Activated B cell treated with CpG ODN at 0.5 μM for 24 hours (primary cell): ENCODE data around the gene POU6F1. TPM values are rescaled to one million over a fixed set of nuclear protein-coding genes. Genes with fewer than 3 reads are reported as not detected.

ENCODE experiments used
- ATAC-seq: fragments of 200-7000 bp; cut with Tn5 transposase; one replicate; pipeline ENCODE4 v1.10.0; 2021; ENCODE audit warnings: low read depth, mild to moderate bottlenecking, moderate library complexity
- CTCF ChIA-PET: fragments of 350-600 bp; sonication (Branson Sonifier 250); formaldehyde crosslinking; loops from one replicate; lab custom pipeline; 2021; ENCODE audit warnings: antibody characterized with exemption; lab: Charles Lee
- POLR2A ChIA-PET: fragments of 350-600 bp; sonication (Branson Sonifier 250); formaldehyde crosslinking; loops from one replicate; lab custom pipeline; 2021; ENCODE audit warnings: antibody characterized with exemption; lab: Charles Lee
- DNase-seq: peaks from one replicate; pipeline ENCODE4 v3.0.0; 2022
- H3K27ac Mint-ChIP-seq: one replicate; pipeline ENCODE4 v1.8.0; 2020; ENCODE audit warnings: mixed read lengths
- H3K27me3 Mint-ChIP-seq: one replicate; pipeline ENCODE4 v1.8.0; 2021; ENCODE audit warnings: mixed read lengths
- H3K36me3 Mint-ChIP-seq: one replicate; pipeline ENCODE4 v1.8.0; 2021; ENCODE audit warnings: low read depth, mixed read lengths
- H3K4me1 Mint-ChIP-seq: one replicate; pipeline ENCODE4 v1.8.0; 2021; ENCODE audit warnings: mixed read lengths
- H3K4me3 Mint-ChIP-seq: one replicate; pipeline ENCODE4 v1.8.0; 2020; ENCODE audit warnings: mild to moderate bottlenecking, mixed read lengths
- H3K9me3 Mint-ChIP-seq: one replicate; pipeline ENCODE4 v1.8.0; 2020; ENCODE audit warnings: mixed read lengths
- CTCF ChIP-seq: fragments of 200-600 bp; IDR thresholded peaks from one replicate; pipeline ENCODE4 v1.8.0; 2022; ENCODE audit warnings: antibody characterized with exemption, mild to moderate bottlenecking
- intact Hi-C: fragments of 100-400 bp; cut with micrococcal nuclease; formaldehyde crosslinking; loops from one replicate; pipeline ENCODE4 v1.15.1; 2024
- total RNA-seq: library from RNA; stranded (reverse); gene quantifications from 2 replicates; pipeline ENCODE4 v1.2.3, GENCODE V29; 2022

Gene POU6F1
- total RNA-seq, 1 donor from 2014 or later: 26.2 TPM

GRCh38 chr12:51242120-51242519 lies 24.3 kb upstream of the POU6F1 start:
- Mint-ChIP-seq H3K9me3 (no peaks in the 10 kb centered on the region), H3K36me3 (peaks cover 64% of the 10 kb centered on the region), H3K4me3 (peak overlapping the region; percentile 53), H3K4me1 (peaks cover 63% of the 10 kb centered on the region), H3K27me3 (no peaks in the 10 kb centered on the region), H3K27ac (no peak overlapping the region)
- ChIA-PET CTCF (interaction anchor here (1.0 kb wide), 1 partner anchor 24 kb away, joined by 3 read pairs; the partner anchor contains the start of gene POU6F1), POLR2A (interaction anchor here (0.8 to 6.0 kb wide), 2 partner anchors 25 to 150 kb away, joined by 3 to 198 read pairs; partner anchors contain the start of gene POU6F1)
- ATAC-seq (no peak), DNase-seq (no peak)
- no peak for TF ChIP-seq CTCF
- intact Hi-C loops: no loop called here

GRCh38 chr12:51240971-51241370 lies 23.1 kb upstream of the POU6F1 start:
- Mint-ChIP-seq H3K9me3 (no peaks in the 10 kb centered on the region), H3K27ac (peak overlapping the region; percentile 100), H3K36me3 (peaks cover 60% of the 10 kb centered on the region), H3K27me3 (no peaks in the 10 kb centered on the region), H3K4me1 (peaks cover 52% of the 10 kb centered on the region), H3K4me3 (peak overlapping the region; percentile 98)
- ATAC-seq: no peak
- POLR2A ChIA-PET: interaction anchor here (0.7 to 6.0 kb wide), 3 partner anchors 10 to 128 kb away, joined by 3 to 198 read pairs (median 6); partner anchors contain the start of gene POU6F1
- no peak for TF ChIP-seq CTCF
- CTCF ChIA-PET: interaction anchor here (0.8 kb wide), 1 partner anchor 23 kb away, joined by 3 read pairs; the partner anchor contains the start of gene POU6F1
- no peak for DNase-seq
- intact Hi-C loops: no loop called here

DNA sequence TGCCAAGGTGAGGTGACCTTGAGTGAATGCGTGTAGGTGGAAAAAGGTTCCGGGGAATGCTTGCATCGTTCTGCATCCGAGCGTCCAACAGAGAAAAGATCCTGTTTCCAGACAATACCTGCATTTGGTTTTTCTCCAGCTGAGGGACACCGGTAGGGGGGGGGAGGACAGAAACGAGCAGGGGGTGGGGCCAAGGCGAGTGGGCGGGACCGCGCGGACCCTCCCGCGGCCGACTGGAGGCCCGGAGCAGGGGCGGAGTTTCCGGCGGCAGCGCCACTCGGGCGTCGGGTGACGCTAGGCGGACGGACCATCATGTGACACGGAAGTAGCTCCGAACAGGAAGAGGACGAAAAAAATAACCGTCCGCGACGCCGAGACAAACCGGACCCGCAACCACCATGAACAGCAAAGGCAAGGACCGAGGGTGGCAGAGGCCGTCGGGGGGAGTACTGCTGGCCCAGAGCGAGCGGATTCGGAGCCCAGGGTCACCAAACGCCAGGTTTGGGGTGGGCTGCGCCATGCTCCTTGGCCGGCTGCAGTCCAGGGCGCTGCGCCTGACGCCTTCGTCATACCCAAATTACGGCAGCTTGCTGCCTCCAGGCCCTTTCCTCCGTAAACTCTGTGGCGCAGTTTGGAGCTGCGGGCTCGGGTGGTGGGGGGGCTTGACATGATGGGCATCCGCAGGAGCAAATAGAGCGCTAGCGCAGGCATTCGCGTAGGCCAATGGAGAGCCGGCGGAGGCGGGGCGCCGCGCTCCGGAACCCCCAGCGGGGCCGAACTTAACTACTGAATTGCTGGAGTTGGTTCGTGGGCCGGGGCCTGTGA lies 20.9 kb upstream of the POU6F1 start, which contains the start of gene DAZAP2:
Gene DAZAP2, plus strand, starts transcription at position 317 of the 825 bp plus-strand sequence. Its CDS starts 82 bp downstream, at position 399.
- no peaks in the 10 kb centered on the region for H3K27me3 Mint-ChIP-seq
- peaks cover 43% of the 10 kb centered on the region for H3K4me1 Mint-ChIP-seq
- ChIA-PET CTCF (interaction anchor here (0.7 to 1.5 kb wide), 3 partner anchors 20 to 102 kb away, joined by 3 to 8 read pairs (median 6); partner anchors contain the start of gene POU6F1), POLR2A (interaction anchor here (0.5 to 6.0 kb wide), 50 partner anchors 9 to 1613 kb away, joined by 3 to 198 read pairs (median 4); partner anchors contain the start of genes ATF1, BIN2, CERS5 and COX14)
- H3K36me3 Mint-ChIP-seq: peaks cover 42% of the 10 kb centered on the region
- H3K27ac Mint-ChIP-seq: peak within 1 kb of the TSS; percentile 100
- H3K4me3 Mint-ChIP-seq: peak within 1 kb of the TSS; percentile 98
- peak; percentile 89 for DNase-seq
- TF ChIP-seq CTCF: no peak
- no peaks in the 10 kb centered on the region for H3K9me3 Mint-ChIP-seq
- peak; percentile 91 for ATAC-seq
- intact Hi-C loops: loop anchor here (1.0 to 10.0 kb wide), 9 partner anchors 9 to 1214 kb away; partner anchors contain the start of genes BIN2, CSRNP2, LETMD1 and POU6F1

DNA sequence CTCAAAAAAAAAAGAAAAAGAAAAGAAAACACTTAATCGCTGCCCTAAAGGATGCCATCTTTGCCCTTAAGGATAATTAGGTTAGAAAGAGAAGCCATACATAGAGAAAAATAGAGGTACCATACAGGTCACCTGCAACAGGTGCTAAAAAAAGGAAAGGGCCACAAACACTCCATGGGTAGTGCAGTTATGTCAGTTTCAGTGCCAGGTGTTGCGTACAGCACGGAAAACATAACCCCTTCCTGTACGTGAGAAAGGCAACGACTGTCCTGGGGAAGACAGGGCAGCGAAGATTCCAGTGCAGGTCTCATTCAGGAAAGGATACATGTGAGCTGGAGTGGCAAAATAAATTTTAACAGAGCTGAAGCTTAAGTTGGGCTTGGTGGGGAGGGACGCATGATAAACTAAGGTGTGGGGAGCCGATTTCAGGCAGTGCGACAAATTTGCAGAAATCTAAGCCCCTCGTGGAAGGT lies 20.2 kb upstream of the POU6F1 start:
- H3K36me3 Mint-ChIP-seq: peaks cover 40% of the 10 kb centered on the region
- POLR2A ChIA-PET: interaction anchor here (0.6 to 6.0 kb wide), 39 partner anchors 9 to 1612 kb away, joined by 3 to 198 read pairs (median 5); partner anchors contain the start of genes ATF1, BIN2, CERS5 and COX14
- ATAC-seq (peak; percentile 1), DNase-seq (no peak)
- H3K27ac Mint-ChIP-seq: peak overlapping the region; percentile 100
- no peaks in the 10 kb centered on the region for H3K9me3 Mint-ChIP-seq
- peaks cover 40% of the 10 kb centered on the region for H3K4me1 Mint-ChIP-seq
- TF ChIP-seq CTCF: no peak
- CTCF ChIA-PET: interaction anchor here (1.4 to 1.5 kb wide), 2 partner anchors 20 to 103 kb away, joined by 6 to 8 read pairs; partner anchors contain the start of gene POU6F1
- intact Hi-C loops: loop anchor here (1.0 to 10.0 kb wide), 8 partner anchors 20 to 1213 kb away; partner anchors contain the start of genes BIN2, CSRNP2, LETMD1 and POU6F1
- no peaks in the 10 kb centered on the region for H3K27me3 Mint-ChIP-seq
- peak overlapping the region; percentile 98 for H3K4me3 Mint-ChIP-seq
